Stimulated activated CD8-positive, alpha-beta memory T cell treated with anti-CD3 and anti-CD28 coated beads, Interleukin-4, amount 100 ng/mL, for 24 hours (primary cell): ENCODE results near the gene CXXC5.

ENCODE experiments used
- DNase-seq: peaks from one replicate; pipeline ENCODE4 v3.0.0-alpha.2; 2020; ENCODE audit warnings: low read depth

CXXC5 gene

DNA sequence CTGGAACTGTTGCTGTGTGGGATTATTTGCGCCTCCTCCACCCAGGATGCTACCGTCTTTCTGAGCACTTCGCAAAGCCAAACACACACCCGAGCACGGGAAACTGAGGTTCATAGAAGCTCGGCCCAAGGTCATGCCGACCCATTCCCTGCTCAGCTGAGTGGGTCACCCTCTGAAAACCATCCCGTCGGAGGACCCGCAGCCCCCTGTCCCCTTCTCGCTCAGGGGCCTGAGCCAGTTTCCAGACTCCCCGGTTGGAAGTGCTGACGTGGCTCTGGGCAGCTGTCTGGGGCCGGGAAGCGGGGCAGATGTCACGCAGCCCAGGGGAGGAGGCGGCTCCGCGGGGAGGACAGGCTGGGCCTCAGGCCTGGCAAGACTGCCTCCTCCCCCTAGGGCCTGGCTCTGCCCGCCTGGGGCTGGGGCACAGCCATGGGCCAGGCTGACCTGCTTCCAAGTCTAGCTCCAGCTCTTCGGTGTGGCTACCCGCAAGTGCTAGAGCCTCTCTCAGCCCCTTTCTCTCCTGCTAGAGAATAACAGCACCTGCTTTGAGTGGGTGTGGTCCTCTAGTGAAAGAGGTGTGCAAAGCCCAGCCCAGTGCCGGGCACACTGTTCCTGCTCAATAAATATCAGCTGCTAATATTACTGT lies 9.9 kb upstream of the CXXC5 start:
- no peak for DNase-seq

DNA sequence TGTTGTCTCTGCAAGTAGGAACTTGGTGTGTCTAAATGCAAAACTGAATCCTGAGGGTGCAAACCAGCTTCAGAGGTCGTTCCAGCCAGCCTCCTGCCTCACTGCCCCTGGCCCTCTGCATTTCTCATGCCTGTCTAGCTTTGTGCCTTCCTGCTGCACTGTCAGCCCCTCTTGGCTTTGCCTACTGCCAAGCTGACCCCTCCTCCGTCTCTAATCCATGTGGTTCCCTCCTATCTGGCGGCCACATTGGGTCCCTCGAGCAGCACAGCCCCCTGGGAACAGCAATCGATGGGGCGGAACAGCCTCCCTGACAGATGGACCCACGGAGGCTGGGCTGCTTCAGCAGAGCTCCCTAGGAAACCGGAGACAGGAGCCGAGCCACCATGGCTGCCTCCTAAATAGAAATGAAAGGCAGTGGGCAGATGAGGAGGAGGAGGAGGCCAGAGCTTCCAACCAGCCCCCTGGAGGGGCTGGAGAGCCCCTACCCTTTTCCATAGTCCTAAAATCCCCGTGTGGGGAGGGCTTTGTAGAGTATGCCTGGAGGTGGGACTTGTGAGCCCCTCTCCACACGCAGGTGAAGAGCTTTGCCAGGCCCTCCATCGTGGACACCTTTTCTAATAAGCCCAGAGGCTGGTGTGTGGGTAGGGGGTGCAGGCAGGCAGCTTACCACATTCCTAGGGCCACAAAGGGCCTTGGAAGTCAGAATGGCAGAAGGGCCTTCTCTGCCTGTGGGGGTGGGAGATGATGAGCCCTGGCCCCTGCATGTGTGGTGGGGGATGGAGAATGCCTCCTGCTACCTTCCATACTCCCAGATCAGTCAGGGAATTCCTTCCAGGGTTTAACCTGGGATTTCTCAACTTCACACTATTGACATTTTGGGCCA lies 9.2 kb upstream of the CXXC5 start:
- DNase-seq, result no peak

DNA sequence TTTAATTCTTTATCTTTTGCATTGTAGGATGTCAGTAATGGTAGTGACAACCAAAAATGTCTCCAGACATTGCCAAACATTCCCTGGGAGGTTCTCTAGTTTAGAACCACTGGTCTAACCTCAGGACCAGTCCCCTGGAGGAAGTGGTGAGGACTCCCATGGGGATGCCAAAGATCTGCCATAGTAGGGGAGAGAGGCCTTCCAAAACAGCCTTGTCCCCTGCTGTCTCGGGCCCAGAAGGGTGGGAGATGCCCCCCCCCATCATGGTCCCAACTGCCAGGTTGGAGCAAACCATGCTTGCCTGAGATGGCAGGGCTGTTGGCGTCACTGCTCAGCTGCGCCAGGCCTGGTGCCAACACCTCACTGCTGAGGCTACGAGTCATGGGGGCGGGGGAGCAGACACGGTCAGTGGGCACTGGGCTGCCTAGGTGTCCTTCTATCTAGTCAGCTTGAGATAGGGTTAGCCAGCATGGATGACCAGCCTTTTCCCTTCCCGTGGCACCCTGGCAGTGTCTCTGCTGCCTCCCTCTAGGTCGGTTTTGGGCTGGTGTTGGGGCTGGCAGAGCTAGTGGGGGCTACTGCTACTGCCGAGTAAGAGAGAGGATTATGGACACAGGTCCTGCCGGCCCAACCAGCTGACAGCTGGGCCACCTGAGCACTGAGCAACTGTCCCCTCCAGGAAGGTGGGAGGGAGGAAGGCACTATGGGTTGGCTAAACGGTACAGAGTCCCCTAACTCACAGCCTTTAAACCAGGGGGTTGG lies 8.3 kb upstream of the CXXC5 start:
- DNase-seq, result no peak

DNA sequence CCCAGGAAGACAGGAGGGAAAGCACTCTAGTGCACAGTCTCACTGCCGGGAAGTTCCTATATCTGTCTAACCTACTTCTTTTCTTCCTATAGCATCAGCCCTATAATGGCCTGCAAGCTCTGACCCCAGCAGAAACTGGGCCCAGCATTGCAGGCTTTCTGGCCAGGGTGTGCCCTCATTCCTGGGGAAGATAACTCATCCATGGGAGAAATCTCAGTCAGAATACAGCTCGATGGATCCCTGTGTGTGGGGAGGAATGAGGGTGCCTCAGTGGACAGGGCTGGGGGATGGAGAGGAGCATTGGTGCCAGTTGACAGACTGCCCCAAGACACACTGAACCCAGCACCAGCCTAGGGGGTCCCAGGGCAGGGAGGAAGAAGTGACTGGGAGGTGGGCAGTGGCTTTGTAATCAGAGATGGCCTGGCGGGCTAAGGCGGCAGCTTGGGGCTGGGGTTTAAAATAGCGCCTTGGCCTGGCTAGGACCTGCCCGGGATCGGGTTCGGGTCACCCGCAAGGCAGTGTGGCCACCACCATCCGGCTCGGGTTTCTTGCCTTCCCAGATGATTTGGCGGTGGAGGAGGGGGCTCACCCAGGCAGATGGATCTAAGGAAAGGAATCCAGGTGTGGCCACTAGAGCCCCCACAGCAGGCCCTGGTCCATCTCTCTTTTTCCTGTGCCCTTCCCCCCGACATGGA lies 7.6 kb upstream of the CXXC5 start:
- no peak for DNase-seq

DNA sequence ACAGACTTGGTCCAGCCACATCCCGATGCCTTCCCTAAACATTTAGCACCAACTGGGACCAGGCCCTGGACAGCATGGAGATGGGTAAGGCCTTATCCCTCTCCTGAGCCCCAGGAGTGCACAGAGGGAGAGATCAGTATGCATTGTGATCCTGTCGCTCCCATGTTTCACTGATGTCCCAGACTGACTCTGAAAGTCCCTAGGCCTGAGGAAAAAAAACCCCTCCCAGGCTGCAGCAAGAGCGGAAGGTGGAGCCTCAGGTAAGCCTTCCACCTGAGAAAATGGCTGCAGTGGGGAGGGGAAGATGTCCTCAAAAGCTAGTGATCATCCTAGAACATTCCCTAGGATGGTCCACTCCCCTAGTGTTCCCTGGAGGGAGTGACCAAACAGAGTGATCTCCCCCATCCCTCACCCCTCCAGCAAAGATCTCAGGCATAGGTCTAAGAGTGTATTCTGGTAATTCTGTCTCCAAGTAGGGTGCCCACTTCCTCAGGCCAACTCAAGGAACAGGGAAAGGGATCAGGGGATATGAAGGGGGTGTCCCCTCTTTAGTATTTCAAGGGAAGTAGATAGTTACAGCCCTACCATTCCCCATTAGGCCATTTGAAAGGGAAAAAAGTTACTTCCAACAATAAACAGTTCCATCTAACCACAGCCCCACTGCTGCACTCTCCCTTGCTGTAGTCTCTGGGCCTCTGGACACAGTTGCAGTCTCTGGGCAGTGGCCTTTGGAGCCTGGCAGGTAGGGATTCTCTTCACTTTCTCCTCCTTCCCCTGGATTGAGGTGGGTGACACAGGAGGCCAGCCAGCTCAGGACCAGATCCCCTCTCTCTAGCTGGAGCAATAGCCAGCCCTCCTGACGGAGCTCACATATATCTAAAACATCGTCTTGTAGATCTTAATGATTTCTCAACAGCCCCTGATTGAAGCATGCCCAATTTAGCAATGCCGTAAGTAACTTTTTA lies 6.8 kb upstream of the CXXC5 start:
- no peak for DNase-seq

DNA sequence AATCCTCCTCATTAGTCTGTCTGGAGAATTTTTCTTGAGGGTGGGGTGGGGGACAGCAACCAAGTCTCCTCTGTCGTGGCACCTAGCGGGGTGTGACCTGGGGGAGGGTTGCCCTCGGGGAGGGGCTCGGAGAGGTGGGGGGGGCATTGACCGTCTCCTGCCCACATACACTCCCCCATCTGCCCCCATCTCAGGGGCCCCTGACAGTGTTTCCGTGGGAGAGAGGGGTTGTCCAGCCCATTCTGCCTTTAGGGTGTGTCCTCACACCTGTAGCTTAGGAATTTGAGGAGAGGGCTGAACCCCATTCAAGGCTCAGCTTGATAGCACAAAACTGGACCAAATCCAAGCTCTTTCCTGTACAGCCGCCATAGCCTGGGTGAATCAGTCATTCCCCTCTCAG lies 5.9 kb upstream of the CXXC5 start:
- no peak for DNase-seq

DNA sequence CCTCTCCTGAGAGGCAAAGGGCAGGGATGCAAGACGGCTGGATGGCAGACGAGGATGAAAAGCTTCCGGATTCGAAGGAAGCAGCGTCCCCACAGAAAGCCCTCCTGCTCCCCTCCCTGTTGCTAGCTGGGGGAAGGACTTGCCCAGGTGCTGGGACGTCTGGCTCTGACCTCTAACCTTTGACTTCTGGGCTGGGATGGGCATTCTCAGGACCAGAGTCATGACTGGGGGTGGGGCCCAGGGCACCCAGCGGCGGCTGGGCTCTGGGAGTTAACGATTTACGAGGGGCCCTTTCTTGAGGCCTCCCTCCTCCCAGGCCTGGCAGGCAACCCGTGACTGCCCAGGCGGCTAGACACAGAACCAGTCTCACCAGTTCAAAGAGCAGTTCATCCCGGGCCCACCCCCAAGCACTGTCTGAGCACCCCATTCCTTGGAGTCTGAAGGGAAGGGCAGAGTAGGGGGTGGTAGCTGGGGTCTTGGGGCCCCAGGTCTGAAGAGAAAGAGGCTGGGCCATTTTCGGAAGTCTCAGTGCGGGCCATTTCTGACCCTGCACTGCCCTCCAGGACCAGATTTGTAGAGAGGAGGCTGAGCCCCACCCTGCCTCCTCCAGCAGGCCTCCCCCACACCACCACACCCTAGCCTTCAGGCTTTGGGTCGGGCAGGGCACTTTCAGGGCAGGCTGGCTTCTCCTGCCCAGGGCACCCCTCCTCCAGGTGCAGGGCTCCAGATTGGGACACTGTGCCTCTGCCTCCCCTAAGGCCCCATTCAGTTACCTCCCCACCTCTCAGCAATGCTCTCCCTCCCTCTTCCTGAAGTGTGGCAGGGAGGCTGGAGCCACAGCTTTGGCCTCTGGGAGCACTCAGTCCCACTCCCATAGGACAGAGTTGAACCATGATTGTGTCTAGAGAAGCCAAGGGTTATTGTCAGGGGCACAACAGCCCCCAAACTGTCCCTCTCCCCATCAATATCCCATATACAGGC lies 5.0 kb upstream of the CXXC5 start:
- DNase-seq, result no peak

DNA sequence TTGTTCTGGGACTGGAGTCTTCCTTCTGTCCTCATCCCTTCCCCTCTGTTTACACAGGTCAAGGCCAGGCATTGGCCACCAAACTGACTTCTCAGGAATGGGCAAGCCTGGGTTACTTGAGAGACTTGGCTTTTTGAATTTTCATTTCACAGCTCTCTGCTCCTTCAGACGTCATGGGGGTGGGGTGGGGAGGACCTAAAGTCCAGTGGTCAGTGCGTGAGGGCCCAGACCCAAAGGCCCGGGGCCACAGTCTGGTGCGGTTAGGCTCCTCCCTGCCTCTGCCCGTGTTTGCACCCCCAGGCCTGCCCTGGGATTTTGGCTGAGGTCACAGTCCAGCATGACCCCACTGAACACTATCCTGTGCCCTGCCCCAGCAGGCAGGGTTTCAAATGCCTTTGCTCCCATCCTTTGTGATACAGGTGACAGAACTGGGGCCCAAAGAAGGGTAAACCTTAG lies 4.1 kb upstream of the CXXC5 start:
- no peak for DNase-seq

DNA sequence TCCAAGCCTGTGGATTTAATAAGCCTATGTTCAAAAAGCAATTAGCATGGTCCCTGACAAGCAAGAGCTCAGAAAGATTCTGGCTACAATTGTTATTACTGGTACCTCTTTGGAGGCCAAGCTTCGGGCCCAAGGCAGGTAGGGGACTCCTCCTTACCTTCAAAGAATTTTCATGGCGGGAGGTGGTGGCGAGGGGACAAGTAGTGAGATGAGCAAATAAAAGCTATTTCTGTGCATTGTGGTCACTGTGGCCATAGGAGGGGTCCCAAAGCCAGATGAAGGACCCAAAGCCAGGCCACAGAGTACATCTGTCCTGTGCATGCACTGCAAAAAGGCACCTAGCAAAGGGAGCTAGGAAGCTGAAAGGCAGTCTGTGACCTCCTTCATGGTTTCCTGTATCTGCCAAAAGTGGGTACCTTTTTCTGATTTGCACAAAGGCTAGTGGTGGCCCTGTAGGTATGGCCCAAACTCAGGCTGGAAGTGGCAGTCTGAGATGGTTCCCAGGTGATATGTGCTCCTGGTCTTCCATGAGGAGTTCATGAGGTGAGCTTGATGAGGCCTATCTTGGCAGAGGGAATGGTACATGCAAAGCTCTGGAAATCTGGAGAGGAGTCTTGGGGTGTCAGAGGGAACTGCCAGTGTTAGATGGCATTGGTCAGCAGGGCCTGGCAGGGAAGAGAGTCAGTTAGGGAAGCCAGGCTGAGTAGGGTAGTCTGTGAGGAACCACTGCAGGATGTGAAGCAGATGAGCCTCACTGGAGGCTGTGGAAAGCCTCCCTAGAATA lies 3.3 kb upstream of the CXXC5 start:
- DNase-seq, result no peak

DNA sequence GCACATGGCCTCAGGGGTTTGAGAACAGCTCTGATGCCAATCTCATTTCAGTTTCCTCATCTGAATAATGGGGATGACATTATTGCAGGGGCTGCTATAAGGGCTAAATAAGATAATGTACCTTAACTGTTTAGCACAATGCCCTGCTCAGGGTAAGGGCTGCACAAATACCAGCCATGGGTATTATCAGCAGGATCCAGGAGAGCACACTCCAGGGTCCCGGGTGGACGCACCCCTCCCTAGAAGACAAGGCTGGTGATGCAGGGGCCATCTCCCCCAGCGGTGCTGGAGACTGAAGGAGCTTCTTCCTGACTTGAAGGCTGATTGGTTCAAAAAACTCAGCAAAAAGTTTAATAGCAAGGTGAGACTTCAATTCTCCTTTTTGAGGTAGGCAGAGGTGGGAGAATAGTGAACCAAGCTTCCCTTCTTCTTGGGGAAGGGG lies 2.7 kb upstream of the CXXC5 start:
- no peak for DNase-seq

DNA sequence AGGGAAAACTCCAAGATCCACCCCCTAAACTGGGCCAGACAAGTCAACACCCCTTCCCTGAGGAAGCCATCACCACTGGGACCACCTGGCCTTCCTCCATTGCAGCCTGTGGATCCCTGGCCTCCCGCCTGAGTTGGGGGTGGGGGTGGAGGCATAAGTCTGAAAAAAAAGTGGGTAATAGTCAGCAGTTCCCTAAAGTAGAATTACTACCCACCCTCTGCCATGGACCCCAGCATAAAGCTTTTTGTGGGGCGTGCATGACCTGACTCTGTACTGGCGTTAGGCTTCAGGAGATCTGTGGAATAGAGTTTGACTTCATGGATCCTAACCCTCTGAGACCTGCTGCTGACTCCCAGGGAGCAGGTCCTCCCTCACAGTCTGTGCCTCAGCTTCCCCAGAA lies 2.0 kb upstream of the CXXC5 start:
- DNase-seq, result no peak

DNA sequence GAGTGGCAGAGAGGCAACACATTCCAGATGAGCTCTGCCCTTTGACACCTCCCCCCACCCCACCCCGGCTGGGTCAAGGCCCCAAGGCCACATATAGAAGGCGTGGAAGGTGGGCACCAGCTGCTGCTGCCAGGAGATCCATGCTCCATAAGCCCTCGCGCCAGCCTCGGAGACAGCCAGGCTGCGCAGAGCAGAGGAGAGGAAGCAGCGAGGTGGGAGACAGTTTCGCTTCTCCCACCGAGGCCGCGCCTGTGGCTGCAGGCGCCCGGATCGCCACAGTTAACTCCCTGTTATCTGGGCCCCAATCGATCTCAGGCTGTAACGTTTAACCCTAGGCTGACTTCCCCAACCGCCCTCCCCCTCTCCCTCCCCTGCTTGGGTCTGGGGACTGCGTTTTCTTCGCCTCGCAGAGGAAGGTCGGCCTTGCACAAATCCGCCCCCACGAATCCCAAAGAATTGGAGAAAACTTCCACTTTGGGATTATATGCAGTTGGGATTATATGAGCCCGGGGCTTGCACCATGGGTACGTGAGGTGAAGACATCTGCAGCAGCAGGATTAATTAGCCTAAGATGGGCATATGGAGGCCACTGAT lies 1.1 kb upstream of the CXXC5 start:
- no peak for DNase-seq

DNA sequence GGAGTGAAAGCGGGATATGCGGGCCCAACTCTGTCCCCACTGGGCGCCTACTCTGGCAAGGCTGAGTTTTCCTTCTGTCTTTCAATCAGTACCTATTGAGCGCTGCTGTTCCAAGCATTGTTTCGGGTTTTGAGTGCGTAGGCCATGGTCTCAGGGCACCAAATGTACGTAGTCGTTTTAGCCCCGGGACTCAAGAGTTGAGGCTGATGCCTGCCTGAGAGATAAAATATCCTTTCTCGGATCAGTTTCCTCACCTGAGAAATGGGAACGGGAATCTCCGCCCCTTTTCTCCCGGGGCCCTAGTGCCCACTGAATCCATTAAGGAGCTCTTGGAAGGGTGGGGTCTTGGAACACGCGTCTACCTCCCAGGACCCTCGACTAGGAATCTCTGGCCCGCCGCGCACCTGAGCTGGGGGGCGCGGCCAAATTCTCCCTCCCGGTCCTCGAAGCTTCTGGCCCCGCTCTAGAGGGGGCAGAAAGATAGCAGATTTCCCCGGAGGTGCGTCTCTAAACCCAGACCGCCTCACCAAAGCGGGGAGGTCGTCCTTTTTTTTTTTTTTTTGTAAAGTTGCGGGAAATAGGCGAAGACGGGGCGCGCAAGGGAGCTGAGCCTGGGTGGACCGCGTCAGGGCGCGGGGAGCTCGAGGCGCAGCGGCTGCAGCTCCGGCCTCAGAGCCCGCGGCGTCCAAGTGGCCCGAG lies 494 bp upstream of the CXXC5 start:
- DNase-seq, result no peak

DNA sequence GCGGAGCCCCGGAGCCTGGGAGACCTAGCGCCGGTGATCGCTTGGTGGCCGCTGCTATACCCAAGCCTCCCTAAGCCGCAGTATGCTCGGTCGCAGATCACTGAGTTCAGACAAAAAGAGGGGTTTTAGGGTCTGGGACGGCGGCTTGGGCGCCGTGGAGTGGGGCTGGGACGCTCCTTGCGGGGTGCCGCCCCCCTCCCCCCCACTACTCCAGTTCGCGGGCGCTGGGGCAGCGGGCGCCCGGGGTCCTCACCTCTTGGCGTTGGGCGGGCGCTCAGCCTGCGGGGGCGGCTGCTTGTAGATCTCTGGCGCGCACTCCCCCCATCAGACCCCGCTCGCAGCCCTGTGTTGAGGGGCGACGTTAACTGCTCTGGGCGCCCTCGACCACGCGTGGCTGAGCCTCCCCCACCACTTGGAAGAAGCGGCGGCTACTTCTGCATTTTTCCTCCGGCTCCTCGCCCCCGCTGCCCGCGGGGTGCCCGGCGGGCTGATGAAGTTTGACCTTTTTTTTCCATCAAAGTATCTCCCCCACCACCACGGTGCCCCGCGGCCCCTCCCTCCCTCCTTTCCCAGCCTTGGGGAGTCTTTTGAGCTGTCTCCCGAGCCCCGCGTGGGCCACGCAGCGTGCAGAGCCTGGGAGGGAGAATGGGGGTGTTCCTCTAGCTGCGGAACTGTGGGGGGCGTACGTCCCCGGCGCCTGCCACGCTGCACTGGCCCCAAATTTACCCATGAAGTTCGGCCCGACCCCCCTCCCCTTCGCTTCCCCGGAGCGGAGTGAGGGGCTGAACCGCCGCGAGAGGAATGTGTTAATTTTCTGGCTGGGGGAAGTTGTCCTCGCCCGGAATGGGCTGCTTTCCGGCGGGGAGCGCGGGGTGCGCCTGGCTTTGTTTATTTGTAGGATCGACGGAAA lies 1.2 kb downstream of the CXXC5 start:
- no peak for DNase-seq

DNA sequence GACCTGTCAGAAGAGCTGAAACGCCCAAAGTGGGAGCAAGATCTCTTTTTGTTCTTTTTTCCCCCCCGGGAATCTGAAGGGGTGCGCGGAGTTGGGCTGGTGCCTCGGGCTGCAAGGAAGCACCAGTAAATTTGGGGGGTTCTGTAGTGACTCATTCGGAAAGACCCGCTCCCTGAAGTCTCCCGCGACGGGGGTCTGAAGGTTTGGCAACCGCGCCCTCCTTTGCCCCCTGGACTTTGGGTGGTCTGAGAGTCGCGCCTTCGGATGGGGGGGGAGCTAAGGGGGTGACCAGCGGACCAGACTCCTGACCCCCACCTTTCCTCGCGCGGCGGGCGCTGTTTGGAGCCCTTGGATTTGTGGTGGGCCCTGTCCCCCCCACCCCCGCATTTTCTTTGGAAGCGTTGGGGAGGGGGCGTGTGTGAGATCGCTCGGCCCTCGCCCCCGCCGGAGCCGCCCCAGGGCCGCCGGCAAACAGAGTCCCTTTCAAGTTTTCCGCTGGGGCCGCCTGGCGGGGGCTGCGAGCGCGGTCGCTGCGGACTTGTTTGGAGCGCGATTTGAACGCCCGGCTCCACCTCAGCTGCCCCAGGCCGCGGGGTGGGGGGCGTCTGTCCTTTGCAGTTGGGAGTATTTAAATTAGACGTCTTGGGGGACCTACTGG lies 2.0 kb downstream of the CXXC5 start:
- no peak for DNase-seq

DNA sequence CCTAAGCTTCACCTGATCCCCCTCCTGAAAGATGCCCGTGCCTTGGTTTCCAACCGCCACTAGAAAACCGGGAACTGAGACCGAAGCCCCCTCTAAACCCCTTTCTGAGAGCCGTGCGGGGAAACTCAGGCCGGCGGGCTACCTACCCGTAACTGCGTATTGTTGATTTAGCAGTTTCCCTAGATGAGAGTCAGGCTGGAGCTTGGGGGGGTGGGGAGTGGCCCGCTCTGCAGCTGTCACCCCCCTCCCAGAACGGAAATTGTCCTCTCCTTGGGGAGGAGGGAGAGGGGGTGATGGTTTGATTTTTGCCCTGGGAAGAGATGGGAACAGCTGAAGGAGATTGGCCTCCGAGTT lies 2.5 kb downstream of the CXXC5 start:
- DNase-seq, result no peak
